ENCODE data around the gene NSUN7. TPM values are rescaled to one million over a fixed set of nuclear protein-coding genes. Genes with fewer than 3 reads are reported as not detected.
A peak's percentile ranks its signal among the peaks of the same experiment; 100 is the strongest.

The NSUN7 gene
- total RNA-seq, 2 donors from 2014 or later: 17.9 to 29.6 TPM

DNA sequence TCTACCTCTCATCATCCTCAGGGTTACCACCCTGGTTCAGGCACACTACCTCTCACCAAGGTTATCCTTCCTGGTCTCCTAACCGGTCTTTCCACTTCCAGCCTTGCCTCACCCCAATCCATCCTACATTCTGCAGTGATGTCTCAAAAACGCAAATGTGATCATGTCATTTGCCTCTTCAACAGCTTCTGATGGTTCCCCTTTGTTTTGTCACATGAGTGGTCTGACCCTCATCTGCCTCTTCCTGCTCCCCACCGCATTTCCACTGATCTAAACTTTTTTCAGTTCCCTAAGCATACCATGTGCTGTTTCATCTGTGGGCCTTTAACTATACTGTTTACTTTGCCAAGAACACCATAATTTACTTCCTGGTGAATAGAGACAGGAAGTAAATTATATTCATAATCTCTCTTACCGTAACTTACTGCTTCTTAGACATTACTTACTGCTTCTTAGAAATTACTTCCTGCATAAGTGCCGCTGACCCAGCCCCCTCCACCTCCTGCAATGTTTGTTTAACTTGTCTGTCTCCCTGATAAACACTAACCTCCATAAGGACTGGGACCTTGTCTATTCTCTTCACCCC is 27.1 kb upstream of the NSUN7 start:
- peaks cover 25% of the 10 kb centered on the region for H3K4me1 ChIP-seq (ENCODE audit: control insufficient read depth, insufficient read depth, low read length)
- peaks cover 9% of the 10 kb centered on the region for H3K27me3 Mint-ChIP-seq (ENCODE audit: insufficient read depth)
- no peaks in the 10 kb centered on the region for H3K9me3 Mint-ChIP-seq
- no peak overlapping the region for H3K4me3 ChIP-seq (ENCODE audit: low read length)
- no peak overlapping the region for H3K27ac Mint-ChIP-seq
- no peak overlapping the region for H3K9ac ChIP-seq (ENCODE audit: extremely low read depth, low read length, poor library complexity, severe bottlenecking)
- H3K9me3 ChIP-seq (ENCODE audit: control insufficient read depth, low read length): no peaks in the 10 kb centered on the region
- peaks cover 12% of the 10 kb centered on the region for H3K27me3 ChIP-seq (ENCODE audit: control insufficient read depth, insufficient read depth, low read length, poor library complexity, severe bottlenecking)
- H3K4me1 Mint-ChIP-seq: peaks cover 26% of the 10 kb centered on the region
- H3K4me3 Mint-ChIP-seq: no peak overlapping the region
- no peaks in the 10 kb centered on the region for H3K36me3 Mint-ChIP-seq (ENCODE audit: low read depth)
- 81 to 91% methylated on average over 3 to 5 of the region's 5 CpGs for WGBS, 2 experiments (ENCODE audit: insufficient coverage in 1 of 2, insufficient read length in 1 of 2)
- no peak overlapping the region for H3K27ac ChIP-seq (ENCODE audit: low read depth, low read length)
- TF ChIP-seq, protein P1, sequence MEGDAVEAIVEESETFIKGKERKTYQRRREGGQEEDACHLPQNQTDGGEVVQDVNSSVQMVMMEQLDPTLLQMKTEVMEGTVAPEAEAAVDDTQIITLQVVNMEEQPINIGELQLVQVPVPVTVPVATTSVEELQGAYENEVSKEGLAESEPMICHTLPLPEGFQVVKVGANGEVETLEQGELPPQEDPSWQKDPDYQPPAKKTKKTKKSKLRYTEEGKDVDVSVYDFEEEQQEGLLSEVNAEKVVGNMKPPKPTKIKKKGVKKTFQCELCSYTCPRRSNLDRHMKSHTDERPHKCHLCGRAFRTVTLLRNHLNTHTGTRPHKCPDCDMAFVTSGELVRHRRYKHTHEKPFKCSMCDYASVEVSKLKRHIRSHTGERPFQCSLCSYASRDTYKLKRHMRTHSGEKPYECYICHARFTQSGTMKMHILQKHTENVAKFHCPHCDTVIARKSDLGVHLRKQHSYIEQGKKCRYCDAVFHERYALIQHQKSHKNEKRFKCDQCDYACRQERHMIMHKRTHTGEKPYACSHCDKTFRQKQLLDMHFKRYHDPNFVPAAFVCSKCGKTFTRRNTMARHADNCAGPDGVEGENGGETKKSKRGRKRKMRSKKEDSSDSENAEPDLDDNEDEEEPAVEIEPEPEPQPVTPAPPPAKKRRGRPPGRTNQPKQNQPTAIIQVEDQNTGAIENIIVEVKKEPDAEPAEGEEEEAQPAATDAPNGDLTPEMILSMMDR (conservative IDR thresholded peaks at IDR 0.05): no peak
- H3K36me3 ChIP-seq (ENCODE audit: control insufficient read depth, insufficient read depth, low read length): no peaks in the 10 kb centered on the region
- no peak for DNase-seq

DNA sequence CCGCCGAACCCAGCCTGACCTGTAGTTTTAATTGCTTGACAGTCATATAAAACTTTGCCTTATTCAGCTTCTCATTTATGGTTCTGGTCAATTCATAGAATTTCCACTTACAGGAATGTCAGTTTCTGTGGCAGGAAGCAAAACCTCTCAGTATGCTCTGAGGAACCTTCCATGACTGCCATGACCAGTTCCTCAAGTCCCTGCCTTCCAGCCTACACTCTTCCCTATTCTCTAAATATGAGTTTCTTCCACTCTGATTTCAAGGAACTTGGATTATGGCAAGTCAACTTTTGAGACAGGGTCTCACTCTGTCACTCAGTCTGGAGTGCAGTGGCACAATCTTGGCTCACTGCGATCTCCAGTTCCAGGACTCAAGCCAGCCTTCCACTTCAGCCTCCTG is 26.0 kb upstream of the NSUN7 start:
- DNase-seq: no peak
- Mint-ChIP-seq H3K4me1 (peaks cover 20% of the 10 kb centered on the region), H3K36me3 (ENCODE audit: low read depth) (no peaks in the 10 kb centered on the region), H3K9me3 (no peaks in the 10 kb centered on the region), H3K27ac (no peak overlapping the region), H3K4me3 (no peak overlapping the region), H3K27me3 (ENCODE audit: insufficient read depth) (peaks cover 9% of the 10 kb centered on the region)
- no peak overlapping the region for H3K27ac ChIP-seq (ENCODE audit: low read depth, low read length)
- peaks cover 19% of the 10 kb centered on the region for H3K4me1 ChIP-seq (ENCODE audit: control insufficient read depth, insufficient read depth, low read length)
- WGBS, 2 experiments (ENCODE audit: insufficient coverage in 1 of 2, insufficient read length in 1 of 2): 96 to 100% methylated on average over 3 of the region's 3 CpGs
- no peak overlapping the region for H3K4me3 ChIP-seq (ENCODE audit: low read length)
- no peak overlapping the region for H3K9ac ChIP-seq (ENCODE audit: extremely low read depth, low read length, poor library complexity, severe bottlenecking)
- H3K36me3 ChIP-seq (ENCODE audit: control insufficient read depth, insufficient read depth, low read length): no peaks in the 10 kb centered on the region
- TF ChIP-seq, protein P1 (conservative IDR thresholded peaks at IDR 0.05): no peak
- H3K27me3 ChIP-seq (ENCODE audit: control insufficient read depth, insufficient read depth, low read length, poor library complexity, severe bottlenecking): peaks cover 12% of the 10 kb centered on the region
- H3K9me3 ChIP-seq (ENCODE audit: control insufficient read depth, low read length): no peaks in the 10 kb centered on the region

DNA sequence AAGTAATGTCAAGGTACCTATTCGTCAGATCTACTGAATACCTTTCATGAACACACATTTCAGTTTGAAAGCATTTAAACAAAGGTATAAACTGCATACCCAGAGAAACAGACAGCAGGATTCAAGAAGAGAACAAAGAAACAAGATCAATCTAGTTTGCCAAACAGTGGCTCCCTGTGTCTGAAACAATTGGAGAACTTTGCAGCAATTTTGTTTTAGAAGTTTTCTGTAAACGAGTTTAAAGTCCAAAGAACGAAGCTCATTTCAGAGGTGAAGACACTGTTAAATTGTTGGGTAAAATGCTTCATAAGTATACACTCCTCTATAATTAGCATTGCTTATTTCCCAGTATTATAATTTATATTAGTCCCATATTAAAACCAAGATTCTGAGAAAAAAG is 21.4 kb upstream of the NSUN7 start:
- peak overlapping the region; percentile 37 for H3K4me3 ChIP-seq (ENCODE audit: low read length)
- H3K4me3 Mint-ChIP-seq: no peak overlapping the region
- peaks cover 10% of the 10 kb centered on the region for H3K4me1 Mint-ChIP-seq
- H3K9me3 Mint-ChIP-seq: no peaks in the 10 kb centered on the region
- TF ChIP-seq, protein P1 (conservative IDR thresholded peaks at IDR 0.05): no peak
- H3K9me3 ChIP-seq (ENCODE audit: control insufficient read depth, low read length): no peaks in the 10 kb centered on the region
- no peaks in the 10 kb centered on the region for H3K36me3 Mint-ChIP-seq (ENCODE audit: low read depth)
- no peaks in the 10 kb centered on the region for H3K4me1 ChIP-seq (ENCODE audit: control insufficient read depth, insufficient read depth, low read length)
- no peak for DNase-seq
- H3K27ac ChIP-seq (ENCODE audit: low read depth, low read length): no peak overlapping the region
- no peaks in the 10 kb centered on the region for H3K27me3 Mint-ChIP-seq (ENCODE audit: insufficient read depth)
- no peaks in the 10 kb centered on the region for H3K27me3 ChIP-seq (ENCODE audit: control insufficient read depth, insufficient read depth, low read length, poor library complexity, severe bottlenecking)
- WGBS, 2 experiments (ENCODE audit: insufficient coverage in 1 of 2, insufficient read length in 1 of 2): 67% methylated on average over 3 of the region's 3 CpGs; no CpG with 5 or more reads in 1 of the 2 experiments
- H3K27ac Mint-ChIP-seq: no peak overlapping the region
- H3K9ac ChIP-seq (ENCODE audit: extremely low read depth, low read length, poor library complexity, severe bottlenecking): no peak overlapping the region
- H3K36me3 ChIP-seq (ENCODE audit: control insufficient read depth, insufficient read depth, low read length): no peaks in the 10 kb centered on the region

Data from endodermal cell (in vitro differentiated cells).